Measurements from ENCODE around the gene ZBTB5.

GRCh38 chr9:37410354-37410861 is 54.8 kb downstream of the ZBTB5 start:
- TF ChIP-seq EZH2 (IDR thresholded peaks at IDR 0.05; ENCODE audit: insufficient read depth, poor library complexity, severe bottlenecking) (no peak), EZH2phosphoT487 (IDR thresholded peaks at IDR 0.05; ENCODE audit: insufficient read depth, low read depth) (no peak)

Data from GM23248 (cell line).